Tibial nerve (tissue), 4 donors: ENCODE data around the gene LUC7L2.

ENCODE experiments used
- CTCF ChIP-seq, 5 experiments: fragments of 200-600 bp in 3 of 5; fragments of 450-650 bp in 2 of 5; sonication (generic) in 3 of 5; IDR thresholded peaks; one replicate each; pipeline ENCODE4 v1.5.1; 2016 to 2019; ENCODE audit warnings: antibody characterized with exemption in 5 of 5, mild to moderate bottlenecking in 3 of 5, moderate library complexity in 2 of 5
- EP300 ChIP-seq, 2 donors: sonication (generic); formaldehyde crosslinking; IDR thresholded peaks; one replicate each; pipeline ENCODE4 v1.6.1; 2017; ENCODE audit warnings: antibody characterized with exemption in 2 of 2, mild to moderate bottlenecking in 1 of 2
- POLR2A ChIP-seq, 2 donors: fragments of 450-650 bp; IDR thresholded peaks; one replicate each; pipeline ENCODE4 v1.6.1; 2017; ENCODE audit warnings: antibody characterized with exemption in 2 of 2, mild to moderate bottlenecking in 2 of 2, moderate library complexity in 2 of 2

DNA sequence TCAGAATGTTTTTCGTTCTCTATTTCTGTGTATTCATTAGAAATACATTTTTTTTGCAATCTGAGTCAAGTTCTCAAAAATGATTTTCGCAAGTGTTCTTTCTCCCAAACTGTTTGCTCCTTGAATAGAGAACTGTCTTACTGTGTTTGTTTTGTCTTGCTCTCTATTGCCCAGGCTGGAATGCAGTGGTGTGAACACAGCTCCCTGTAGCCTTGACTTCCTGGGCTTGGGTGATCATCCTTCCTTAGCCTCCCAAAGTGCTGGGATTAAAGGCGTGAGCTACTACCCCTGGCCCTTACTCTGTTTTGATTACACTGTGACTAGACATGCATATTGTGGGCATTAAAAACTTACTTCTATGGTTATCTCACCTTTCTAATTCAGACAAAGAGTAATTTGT, 56.7 kb downstream of the LUC7L2 start:
- TF ChIP-seq CTCF (IDR thresholded peaks at IDR 0.05) (no peak), POLR2A (IDR thresholded peaks at IDR 0.05) (no peak), EP300 (IDR thresholded peaks at IDR 0.05) (no peak)
